SK-N-SH (cell line): ENCODE data around the gene GANC. TPM values are rescaled to one million over a fixed set of nuclear protein-coding genes. Genes with fewer than 3 reads are reported as not detected.
"Not testable (repeated sequence)": the region's sequence is repeated elsewhere in the genome, so short reads cannot be mapped to it uniquely, and the experiment has no call there.

ENCODE experiments used
- CTCF ChIA-PET: fragments of 300-600, 350-600 bp; formaldehyde crosslinking; extraction: SDS; loops from one replicate; lab custom pipeline; 2021; lab: Yijun Ruan, JAX
- POLR2A ChIA-PET: fragments of 350-600 bp; sonication (Branson Sonifier 250); formaldehyde crosslinking; extraction: SDS; loops from one replicate; lab custom pipeline; 2020; ENCODE audit warnings: antibody characterized with exemption, inconsistent platforms; lab: Yijun Ruan, JAX
- DNase-seq: peaks from one replicate; pipeline ENCODE4 v3.0.0; 2012
- H2AFZ ChIP-seq: fragments of 200-600 bp; sonication (generic); 2 replicates; pipeline ENCODE4 v1.8.1; 2016; ENCODE audit warnings: antibody characterized with exemption, mild to moderate bottlenecking, low read depth
- H3F3A ChIP-seq: fragments of 200-600 bp; sonication (generic); replicated peaks from 2 replicates; pipeline ENCODE3; 2016; ENCODE audit warnings: antibody characterized with exemption, mild to moderate bottlenecking; ENCODE audit not compliant: insufficient read depth
- H3K27ac ChIP-seq, 2 experiments: fragments of 200-500 bp in 1 of 2; fragments of 200-600 bp in 1 of 2; sonication (Bioruptor generic) in 1 of 2; sonication (generic), shearing (Covaris generic) in 1 of 2; 2 replicates each; pipeline versions ENCODE4 v1.5.1 to v1.6.1; 2014 to 2016; ENCODE audit warnings: low read depth in 2 of 2, inconsistent platforms in 1 of 2, low read length in 1 of 2, mild to moderate bottlenecking in 1 of 2, mixed read lengths in 1 of 2
- H3K27me3 ChIP-seq: fragments of 200-600 bp; sonication (generic), shearing (Covaris generic); 2 replicates; pipeline ENCODE4 v1.6.1; 2016; ENCODE audit warnings: mixed run types; ENCODE audit not compliant: insufficient read depth
- H3K36me3 ChIP-seq, 2 experiments: fragments of 200-500 bp in 1 of 2; fragments of 200-600 bp in 1 of 2; sonication (Bioruptor generic) in 1 of 2; sonication (generic) in 1 of 2; replicated peaks in 1 of 2; 2 replicates each; pipeline versions ENCODE3 to v1.5.1; 2014 to 2016; ENCODE audit warnings: low read length in 1 of 2, mild to moderate bottlenecking in 1 of 2; ENCODE audit not compliant: insufficient read depth in 2 of 2, control insufficient read depth in 1 of 2
- H3K4me1 ChIP-seq, 2 experiments: fragments of 200-500 bp in 1 of 2; fragments of 200-600 bp in 1 of 2; sonication (Bioruptor generic) in 1 of 2; sonication (generic), shearing (Covaris generic) in 1 of 2; 2 replicates each; pipeline versions ENCODE4 v1.5.1 to v1.6.1; 2014 to 2016; ENCODE audit warnings: low read depth in 1 of 2, low read length in 1 of 2, mixed run types in 1 of 2; ENCODE audit not compliant: insufficient read depth in 2 of 2, control insufficient read depth in 1 of 2
- H3K4me2 ChIP-seq: fragments of 200-600 bp; sonication (generic), shearing (Covaris generic); 2 replicates; pipeline ENCODE4 v1.6.1; 2017; ENCODE audit warnings: mixed run types
- H3K4me3 ChIP-seq, 2 experiments: fragments of 200-500 bp in 1 of 2; fragments of 200-600 bp in 1 of 2; sonication (Bioruptor generic) in 1 of 2; sonication (generic), shearing (Covaris generic) in 1 of 2; 2 replicates each; pipeline versions ENCODE4 v1.5.1 to v1.8.1; 2014 to 2016; ENCODE audit warnings: low read depth in 2 of 2, inconsistent platforms in 1 of 2, low read length in 1 of 2, mild to moderate bottlenecking in 1 of 2, mixed read lengths in 1 of 2, moderate library complexity in 1 of 2
- H3K79me2 ChIP-seq: fragments of 200-600 bp; sonication (generic); 2 replicates; pipeline ENCODE4 v1.8.1; 2017; ENCODE audit warnings: mild to moderate bottlenecking; ENCODE audit not compliant: insufficient read depth
- H3K9ac ChIP-seq: fragments of 200-600 bp; sonication (generic); 2 replicates; pipeline ENCODE4 v1.6.1; 2017; ENCODE audit warnings: mixed run types
- H3K9me2 ChIP-seq: fragments of 200-600 bp; sonication (generic); 2 replicates; pipeline ENCODE4 v1.6.1; 2017; ENCODE audit warnings: mixed run types
- H3K9me3 ChIP-seq: fragments of 200-600 bp; sonication (generic); 2 replicates; pipeline ENCODE4 v1.6.1; 2017; ENCODE audit warnings: mixed run types, mild to moderate bottlenecking, moderate library complexity
- H4K20me1 ChIP-seq: fragments of 200-600 bp; sonication (generic); 2 replicates; pipeline ENCODE4 v1.6.1; 2017; ENCODE audit warnings: mild to moderate bottlenecking, mixed run types; ENCODE audit not compliant: insufficient read depth
- CTCF ChIP-seq: fragments of 200-600 bp; sonication (generic); IDR thresholded peaks from 2 replicates; pipeline ENCODE4 v1.6.1; 2017; ENCODE audit warnings: antibody characterized with exemption, mild to moderate bottlenecking, moderate library complexity
- ELF1 ChIP-seq: IDR thresholded peaks from 2 replicates; pipeline ENCODE4 v1.4.0; 2012
- EP300 ChIP-seq, 2 experiments: IDR thresholded peaks; 2 replicates each; pipeline versions ENCODE4 v1.4.0 to v1.6.1; 2012; ENCODE audit warnings: borderline replicate concordance in 1 of 2, low read depth in 1 of 2, low read length in 1 of 2
- EZH2phosphoT487 ChIP-seq: fragments of 200-600 bp; sonication (generic); IDR thresholded peaks from 2 replicates; pipeline ENCODE4 v1.6.1; 2017; ENCODE audit warnings: low read depth, mixed run types, mild to moderate bottlenecking, antibody characterized with exemption, moderate library complexity, borderline replicate concordance
- FOSL2 ChIP-seq: IDR thresholded peaks from 2 replicates; pipeline ENCODE4 v1.4.0; 2012; ENCODE audit warnings: low read depth, mild to moderate bottlenecking, moderate library complexity, borderline replicate concordance
- JUND ChIP-seq: IDR thresholded peaks from 2 replicates; pipeline ENCODE4 v1.4.0; 2012
- NFIC ChIP-seq: IDR thresholded peaks from 2 replicates; pipeline ENCODE4 v1.4.0; 2012; ENCODE audit warnings: borderline replicate concordance
- PBX3 ChIP-seq: IDR thresholded peaks from 2 replicates; pipeline ENCODE4; 2012
- POLR2AphosphoS5 ChIP-seq: IDR thresholded peaks from 2 replicates; pipeline ENCODE4 v1.6.1; 2012; ENCODE audit warnings: low read depth, low read length
- RFX5 ChIP-seq: IDR thresholded peaks from 2 replicates; pipeline ENCODE4 v1.6.1; 2012; ENCODE audit warnings: mild to moderate bottlenecking, improper control_type of control experiment, low read length
- SMC3 ChIP-seq: IDR thresholded peaks from 2 replicates; pipeline ENCODE4 v1.6.1; 2012; ENCODE audit warnings: low read depth, low read length, improper control_type of control experiment
- TEAD4 ChIP-seq: IDR thresholded peaks from 2 replicates; pipeline ENCODE4 v1.4.0; 2012; ENCODE audit warnings: mild to moderate bottlenecking, borderline replicate concordance; ENCODE audit not compliant: insufficient read depth
- USF2 ChIP-seq: fragments of 150-350 bp; IDR thresholded peaks from 2 replicates; pipeline ENCODE4 v1.6.1; 2017; ENCODE audit warnings: antibody characterized with exemption, low read length, low read depth, borderline replicate concordance
- YY1 ChIP-seq: IDR thresholded peaks from 2 replicates; pipeline ENCODE4 v1.4.0; 2012; ENCODE audit warnings: low read depth, mild to moderate bottlenecking
- WGBS: methylation state at CpG from one replicate; pipeline ENCODE4 v1.1.6; 2017; ENCODE audit warnings: low lambda C conversion rate; 5-methylcytosine and 5-hydroxymethylcytosine counted together
- polyA plus RNA-seq, 3 experiments: library from polyadenylated mRNA; depleted of rRNA; stranded (reverse); fragments of >200 nt; gene quantifications; 2 replicates each; pipeline ENCODE4 v1.2.3, GENCODE V29; 2012

Gene GANC
- polyA plus RNA-seq, 1 of the 3 experiments (the other 2 are of a cell fraction): 6.8 TPM

GRCh38 chr15:42228036-42228435, 45.0 kb upstream of the GANC start:
- Histone ChIP-seq H2AFZ (no peak overlapping the region), H3K79me2 (peaks cover 15% of the 10 kb centered on the region; the same call in 1 of the 2 replicates), H3K9me2 (no peaks in the 10 kb centered on the region), H3K4me3 (no peak overlapping the region), H3F3A (no peaks in the 10 kb centered on the region), H3K27me3 (no peaks in the 10 kb centered on the region), H3K9ac (no peak overlapping the region), H3K36me3 (peaks cover 71 to 77% of the 10 kb centered on the region in 2 experiments), H3K9me3 (no peaks in the 10 kb centered on the region), H3K27ac (no peak overlapping the region), H3K4me1 (no peaks in the 10 kb centered on the region), H3K4me2 (no peak overlapping the region), H4K20me1 (no peaks in the 10 kb centered on the region)
- no peak for TF ChIP-seq ELF1
- no peak for TF ChIP-seq FOSL2
- no peak for TF ChIP-seq JUND
- TF ChIP-seq EZH2phosphoT487: no peak
- no peak for TF ChIP-seq SMC3
- no peak for TF ChIP-seq RFX5
- no peak for TF ChIP-seq CTCF
- TF ChIP-seq YY1: no peak
- TF ChIP-seq POLR2AphosphoS5: no peak
- TF ChIP-seq USF2: no peak
- no peak for TF ChIP-seq EP300 (IDR thresholded peaks at IDR 0.05; ENCODE audit: borderline replicate concordance in 1 of 2, low read depth in 1 of 2, low read length in 1 of 2)
- no peak for TF ChIP-seq NFIC
- TF ChIP-seq TEAD4: no peak
- no peak for TF ChIP-seq PBX3
- WGBS: 93% methylated on average over 1 of the region's 1 CpG
- CTCF ChIA-PET: interaction anchor here (0.6 to 1.1 kb wide), 3 partner anchors 11 to 89 kb away, joined by 3 read pairs; no protein-coding TSS in a partner anchor
- DNase-seq: no peak
- POLR2A ChIA-PET: no interaction called here

GRCh38 chr15:42228981-42229380, 44.0 kb upstream of the GANC start:
- H3K9me3 ChIP-seq, H3K27ac ChIP-seq, H3K4me3 ChIP-seq, H4K20me1 ChIP-seq, H3K27me3 ChIP-seq, H3K9me2 ChIP-seq, H3K4me2 ChIP-seq, DNase-seq, H2AFZ ChIP-seq, H3K9ac ChIP-seq, H3K4me1 ChIP-seq, H3F3A ChIP-seq: not testable (repeated sequence)
- ChIA-PET POLR2A (interaction anchor here (0.6 kb wide), 1 partner anchor 713 kb away, joined by 3 read pairs; no protein-coding TSS in a partner anchor), CTCF (interaction anchor here (0.6 to 1.1 kb wide), 3 partner anchors 10 to 36 kb away, joined by 3 read pairs; no protein-coding TSS in a partner anchor)
- Histone ChIP-seq H3K79me2 (peaks cover 15% of the 10 kb centered on the region; the same call in 1 of the 2 replicates), H3K36me3 (peaks cover 71 to 75% of the 10 kb centered on the region in 2 experiments)
- over 99% methylated on average over 5 of the region's 5 CpGs for WGBS
